ENCODE measurements around the gene NOS1. TPM values are rescaled to one million over a fixed set of nuclear protein-coding genes. Genes with fewer than 3 reads are reported as not detected.

Gene NOS1
- total RNA-seq, 1 donor from 2014 or later, result 0.26 TPM

GRCh38 chr12:117280019-117280680, 81.3 kb downstream of the NOS1 start:
- Histone ChIP-seq H3K36me3 (ENCODE audit: control insufficient read depth, insufficient read depth, low read length) (no peaks in the 10 kb centered on the region), H3K4me3 (ENCODE audit: low read depth, low read length) (no peak overlapping the region), H3K27me3 (ENCODE audit: control insufficient read depth, insufficient read depth, low read length) (no peaks in the 10 kb centered on the region)
- FAIRE-seq (no peak), DNase-seq (ENCODE audit: low read depth) (no peak)
- TF ChIP-seq CTCF (IDR thresholded peaks at IDR 0.05; ENCODE audit: insufficient read depth, low read length, severe bottlenecking), result no peak

- Histone ChIP-seq H3K4me3 (ENCODE audit: low read depth, low read length) (no peak overlapping the region), H3K36me3 (ENCODE audit: control insufficient read depth, insufficient read depth, low read length) (no peaks in the 10 kb centered on the region), H3K27me3 (ENCODE audit: control insufficient read depth, insufficient read depth, low read length) (no peaks in the 10 kb centered on the region)
- FAIRE-seq (no peak), DNase-seq (ENCODE audit: low read depth) (no peak)
- TF ChIP-seq CTCF (IDR thresholded peaks at IDR 0.05; ENCODE audit: insufficient read depth, low read length, severe bottlenecking), result no peak
Measured at GRCh38 chr12:117279606-117280005, 81.8 kb downstream of the NOS1 start.

GRCh38 chr12:117277875-117278274, 83.6 kb downstream of the NOS1 start:
- Histone ChIP-seq H3K27me3 (ENCODE audit: control insufficient read depth, insufficient read depth, low read length) (no peaks in the 10 kb centered on the region), H3K4me3 (ENCODE audit: low read depth, low read length) (no peak overlapping the region), H3K36me3 (ENCODE audit: control insufficient read depth, insufficient read depth, low read length) (no peaks in the 10 kb centered on the region)
- no peak for TF ChIP-seq CTCF (IDR thresholded peaks at IDR 0.05; ENCODE audit: insufficient read depth, low read length, severe bottlenecking)
- DNase-seq (ENCODE audit: low read depth) (no peak), FAIRE-seq (no peak)

GRCh38 chr12:117273091-117273490, 88.3 kb downstream of the NOS1 start:
- Histone ChIP-seq H3K27me3 (ENCODE audit: control insufficient read depth, insufficient read depth, low read length) (no peaks in the 10 kb centered on the region), H3K36me3 (ENCODE audit: control insufficient read depth, insufficient read depth, low read length) (no peaks in the 10 kb centered on the region), H3K4me3 (ENCODE audit: low read depth, low read length) (no peak overlapping the region)
- FAIRE-seq (no peak), DNase-seq (ENCODE audit: low read depth) (peak; percentile 2)
- no peak for TF ChIP-seq CTCF (IDR thresholded peaks at IDR 0.05; ENCODE audit: insufficient read depth, low read length, severe bottlenecking)

GRCh38 chr12:117272690-117273089, 88.7 kb downstream of the NOS1 start:
- TF ChIP-seq CTCF (IDR thresholded peaks at IDR 0.05; ENCODE audit: insufficient read depth, low read length, severe bottlenecking), result no peak
- H3K4me3 ChIP-seq (ENCODE audit: low read depth, low read length), result no peak overlapping the region
- no peaks in the 10 kb centered on the region for H3K36me3 ChIP-seq (ENCODE audit: control insufficient read depth, insufficient read depth, low read length)
- no peak for FAIRE-seq
- no peaks in the 10 kb centered on the region for H3K27me3 ChIP-seq (ENCODE audit: control insufficient read depth, insufficient read depth, low read length)
- DNase-seq (ENCODE audit: low read depth), result no peak

- no peaks in the 10 kb centered on the region for H3K36me3 ChIP-seq (ENCODE audit: control insufficient read depth, insufficient read depth, low read length)
- no peak for TF ChIP-seq CTCF (IDR thresholded peaks at IDR 0.05; ENCODE audit: insufficient read depth, low read length, severe bottlenecking)
- FAIRE-seq (no peak), DNase-seq (ENCODE audit: low read depth) (no peak)
- H3K4me3 ChIP-seq (ENCODE audit: low read depth, low read length), result no peak overlapping the region
- H3K27me3 ChIP-seq (ENCODE audit: control insufficient read depth, insufficient read depth, low read length), result no peaks in the 10 kb centered on the region
Measured at GRCh38 chr12:117262749-117263148, 98.7 kb downstream of the NOS1 start.
